Dermis blood vessel endothelial cell (primary cell): ENCODE results near the gene H19. TPM values are rescaled to one million over a fixed set of nuclear protein-coding genes. Genes with fewer than 3 reads are reported as not detected.

ENCODE experiments used
- DNase-seq: peaks from one replicate; pipeline ENCODE4 v3.0.0; 2010
- total RNA-seq: library from RNA; depleted of rRNA; stranded (reverse); fragments of >200 nt; gene quantifications from 2 replicates; pipeline ENCODE4 v1.2.3, GENCODE V29; 2014

Gene H19
- total RNA-seq, 1 donor from 2014 or later = 66.4 TPM

- no peak for DNase-seq
These were observed 50.7 kb downstream of the H19 start, which contains the start of gene MRPL23 for GRCh38 chr11:1946812-1947484. MRPL23 (plus strand) TSS chr11:1947332; CDS start chr11:1947363, 31 bp downstream.

Other genes starting within 250 kb of the H19 start
- gene IFITM10, start 247.2 kb downstream of the H19 start, total RNA-seq = 0.33 and 1.5 TPM in 2 replicates
- 383 and 407 TPM in 2 replicates for gene CTSD, start 233.9 kb downstream of the H19 start, total RNA-seq
- gene SYT8, start 162.9 kb downstream of the H19 start, total RNA-seq = not detected in 2 replicates
- not detected in 2 replicates for gene TNNI2, start 158.9 kb downstream of the H19 start, total RNA-seq
- 0.42 TPM in 1 of 2 replicates, not detected in the other for gene LSP1, start 144.8 kb downstream of the H19 start, total RNA-seq
- gene PRR33, start 105.9 kb downstream of the H19 start, total RNA-seq = not detected in 2 replicates
- gene TNNT3, start 78.1 kb downstream of the H19 start, total RNA-seq = not detected in 2 replicates
- 74.5 and 128 TPM in 2 replicates for gene MRPL23, start 50.5 kb downstream of the H19 start, total RNA-seq
- gene IGF2, start 141.5 kb upstream of the H19 start, total RNA-seq = 3.5 and 11.2 TPM in 2 replicates
- gene INS, start 163.4 kb upstream of the H19 start, total RNA-seq = not detected in 2 replicates
- gene TH, start 174.0 kb upstream of the H19 start, total RNA-seq = not detected in 2 replicates